Gastrocnemius medialis (tissue), 4 donors: ENCODE measurements around the gene ZNF654. TPM values are rescaled to one million over a fixed set of nuclear protein-coding genes. Genes with fewer than 3 reads are reported as not detected.

Source experiments
- ATAC-seq, 2 donors: fragments of 150-250 bp; one replicate each; pipeline ENCODE4 v1.9.1; 2016
- DNase-seq, 2 donors: peaks; one replicate each; pipeline ENCODE4 v3.0.0-alpha.2; 2019
- H3K27ac ChIP-seq, 4 donors: fragments of 200-600 bp; sonication (generic); 1 replicate in 1 of 4; 2 replicates in 3 of 4; pipeline ENCODE4 v1.5.1; 2016 to 2018; ENCODE audit warnings: mild to moderate bottlenecking in 2 of 4, moderate library complexity in 1 of 4
- H3K27me3 ChIP-seq, 3 donors: fragments of 200-600 bp; sonication (generic) in 2 of 3; 1 replicate in 1 of 3; 2 replicates in 2 of 3; pipeline versions ENCODE4 v1.5.1 to v1.6.0; 2016 to 2019; ENCODE audit warnings: mild to moderate bottlenecking in 1 of 3, moderate library complexity in 1 of 3
- H3K36me3 ChIP-seq, 2 donors: fragments of 200-600 bp; sonication (generic) in 1 of 2; one replicate each; pipeline ENCODE4 v1.5.1; 2017 to 2018
- H3K4me1 ChIP-seq, 2 donors: fragments of 200-600 bp; sonication (generic) in 1 of 2; one replicate each; pipeline ENCODE4 v1.5.1; 2016 to 2017; ENCODE audit warnings: mild to moderate bottlenecking in 2 of 2
- H3K4me3 ChIP-seq, 4 donors: fragments of 200-600 bp; sonication (generic) in 3 of 4; 1 replicate in 1 of 4; 2 replicates in 3 of 4; pipeline ENCODE4 v1.5.1; 2016 to 2019; ENCODE audit warnings: mild to moderate bottlenecking in 2 of 4
- H3K9me3 ChIP-seq, 3 donors: fragments of 200-600 bp; sonication (generic) in 2 of 3; 1 replicate in 1 of 3; 2 replicates in 2 of 3; pipeline ENCODE4 v1.5.1; 2016 to 2019
- POLR2A ChIP-seq, 2 donors: fragments of 450-650 bp; IDR thresholded peaks; one replicate each; pipeline ENCODE4 v1.6.1; 2017; ENCODE audit warnings: antibody characterized with exemption in 2 of 2, mild to moderate bottlenecking in 2 of 2, moderate library complexity in 2 of 2
- in situ Hi-C, 4 donors: fragments of 200-750 bp; cut with MboI; loops; one replicate each; pipeline versions ENCODE4 v1.15.0 to v1.8.0; 2017; ENCODE audit warnings: low sequenced_read_pairs in 4 of 4
- intact Hi-C: fragments of 100-400 bp; cut with DNase I; formaldehyde crosslinking; loops from one replicate; pipeline ENCODE4 v1.15.1; 2023; ENCODE audit warnings: low total_unique reads
- total RNA-seq, 4 donors: library from RNA; depleted of rRNA; stranded (reverse); fragments of >200 nt; gene quantifications; one replicate each; pipeline versions ENCODE4 v1.1.0 to v1.2.3, GENCODE V29; 2016
- TF ChIP-seq, protein P1 (sequence below), 5 experiments: fragments of 450-650 bp in 3 of 5; fragments of 200-600 bp in 2 of 5; sonication (generic) in 2 of 5; IDR thresholded peaks in 4 of 5; conservative IDR thresholded peaks in 1 of 5; 1 replicate in 4 of 5; 2 replicates in 1 of 5; pipeline ENCODE4 v1.5.1; 2016 to 2019; ENCODE audit warnings: antibody characterized with exemption in 5 of 5, mild to moderate bottlenecking in 3 of 5, moderate library complexity in 3 of 5

Gene ZNF654
- total RNA-seq, 4 donors from 2014 or later, result 7.8 to 12.5 (median 9.8) TPM

DNA sequence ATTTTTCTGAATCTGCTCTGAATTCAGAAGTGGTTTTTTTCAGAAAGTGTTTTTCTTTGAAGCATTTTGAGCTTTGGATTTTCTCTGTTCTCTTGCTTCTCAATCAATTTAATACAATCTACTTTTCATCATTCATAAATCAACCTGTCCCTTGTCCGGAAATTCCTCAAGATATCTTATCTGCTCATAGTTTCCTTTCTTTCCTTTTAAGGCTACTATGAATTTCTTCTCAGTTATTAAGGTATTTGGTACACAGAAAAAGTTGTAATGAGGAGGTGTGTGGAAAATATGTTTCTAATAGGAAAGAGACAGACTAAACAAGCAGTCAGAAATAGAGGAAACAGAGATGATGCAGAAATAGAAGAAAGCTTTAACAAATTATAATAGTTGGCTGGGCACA is 14.6 kb upstream of the ZNF654 start:
- in situ Hi-C loops, result no loop called here
- Histone ChIP-seq H3K27me3 (no peaks in the 10 kb centered on the region), H3K27ac (no peak overlapping the region), H3K9me3 (no peaks in the 10 kb centered on the region), H3K36me3 (no peaks in the 10 kb centered on the region), H3K4me3 (no peak overlapping the region), H3K4me1 (no peaks in the 10 kb centered on the region)
- intact Hi-C loops, result no loop called here
- TF ChIP-seq, protein P1, sequence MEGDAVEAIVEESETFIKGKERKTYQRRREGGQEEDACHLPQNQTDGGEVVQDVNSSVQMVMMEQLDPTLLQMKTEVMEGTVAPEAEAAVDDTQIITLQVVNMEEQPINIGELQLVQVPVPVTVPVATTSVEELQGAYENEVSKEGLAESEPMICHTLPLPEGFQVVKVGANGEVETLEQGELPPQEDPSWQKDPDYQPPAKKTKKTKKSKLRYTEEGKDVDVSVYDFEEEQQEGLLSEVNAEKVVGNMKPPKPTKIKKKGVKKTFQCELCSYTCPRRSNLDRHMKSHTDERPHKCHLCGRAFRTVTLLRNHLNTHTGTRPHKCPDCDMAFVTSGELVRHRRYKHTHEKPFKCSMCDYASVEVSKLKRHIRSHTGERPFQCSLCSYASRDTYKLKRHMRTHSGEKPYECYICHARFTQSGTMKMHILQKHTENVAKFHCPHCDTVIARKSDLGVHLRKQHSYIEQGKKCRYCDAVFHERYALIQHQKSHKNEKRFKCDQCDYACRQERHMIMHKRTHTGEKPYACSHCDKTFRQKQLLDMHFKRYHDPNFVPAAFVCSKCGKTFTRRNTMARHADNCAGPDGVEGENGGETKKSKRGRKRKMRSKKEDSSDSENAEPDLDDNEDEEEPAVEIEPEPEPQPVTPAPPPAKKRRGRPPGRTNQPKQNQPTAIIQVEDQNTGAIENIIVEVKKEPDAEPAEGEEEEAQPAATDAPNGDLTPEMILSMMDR (IDR thresholded peaks at IDR 0.05 in 4 of 5, conservative IDR thresholded peaks at IDR 0.05 in 1 of 5), result no peak
- TF ChIP-seq POLR2A (IDR thresholded peaks at IDR 0.05), result no peak
- ATAC-seq (no peak), DNase-seq (no peak)

DNA sequence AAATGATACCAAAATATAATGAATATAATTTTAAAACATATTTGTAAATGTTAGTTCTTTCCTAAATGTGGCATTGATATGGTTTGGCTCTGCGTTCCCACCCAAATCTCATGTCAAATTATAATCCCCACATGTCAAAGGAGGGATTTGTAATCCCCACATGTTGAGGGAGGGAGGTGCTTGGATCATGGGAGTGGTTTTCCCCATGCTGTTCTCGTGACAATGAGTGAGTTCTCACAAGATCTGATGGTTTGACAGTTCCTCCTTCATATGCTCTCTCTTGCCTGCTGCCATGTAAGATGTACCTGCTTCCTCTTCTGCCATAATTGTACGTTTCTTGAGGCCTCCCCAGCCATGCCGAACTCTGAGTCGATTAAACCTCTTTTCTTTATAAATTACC is 12.3 kb upstream of the ZNF654 start:
- no peaks in the 10 kb centered on the region for H3K27me3 ChIP-seq
- no peak overlapping the region for H3K27ac ChIP-seq
- H3K36me3 ChIP-seq, result no peaks in the 10 kb centered on the region
- H3K4me1 ChIP-seq, result no peaks in the 10 kb centered on the region
- ATAC-seq (no peak), DNase-seq (no peak)
- in situ Hi-C loops (no loop called here), intact Hi-C loops (no loop called here)
- TF ChIP-seq, protein P1 (IDR thresholded peaks at IDR 0.05 in 4 of 5, conservative IDR thresholded peaks at IDR 0.05 in 1 of 5), result no peak
- no peak for TF ChIP-seq POLR2A (IDR thresholded peaks at IDR 0.05)
- no peak overlapping the region for H3K4me3 ChIP-seq
- H3K9me3 ChIP-seq, result no peaks in the 10 kb centered on the region

DNA sequence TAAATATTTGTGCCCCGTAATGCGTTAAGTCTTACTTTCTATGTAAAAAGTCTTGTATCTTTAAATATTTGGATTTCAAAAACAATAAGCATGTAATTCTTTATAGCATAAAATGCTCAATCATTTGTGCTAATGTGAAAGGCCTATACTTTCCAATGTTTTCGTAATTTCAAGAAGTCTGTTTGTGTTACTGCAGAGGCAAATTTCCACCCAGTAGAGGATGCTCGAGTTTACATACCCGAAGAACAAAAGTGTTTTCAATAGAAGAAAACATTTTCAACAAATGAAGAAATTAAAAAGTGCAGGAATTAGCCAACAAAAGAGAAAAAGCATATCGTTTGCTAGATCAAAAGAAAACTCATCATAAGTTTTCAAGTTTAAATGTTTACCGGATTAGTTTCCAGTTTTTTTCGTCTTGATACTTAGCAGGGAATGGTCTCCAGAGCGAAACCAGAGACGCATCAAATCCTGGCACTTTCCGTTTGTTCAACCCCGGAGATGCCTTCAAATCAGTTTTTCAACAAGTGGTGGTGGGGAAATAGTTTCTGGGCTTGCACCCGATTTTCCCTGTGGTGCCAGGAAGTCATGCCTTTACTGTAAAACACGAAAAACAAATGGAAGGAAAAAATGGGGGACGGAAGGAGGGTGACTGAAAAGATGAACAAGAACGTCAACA is 1.3 kb upstream of the ZNF654 start:
- no peaks in the 10 kb centered on the region for H3K9me3 ChIP-seq
- no peak for DNase-seq
- in situ Hi-C loops (loop anchor here in 2 of 4 donors (10.0 to 25.0 kb wide), 2 partner anchors 87 to 1070 kb away; partner anchors contain the start of genes C3orf38 (in 1 of the 2) and VGLL3 (in 1 of the 2)), intact Hi-C loops (loop anchor here (2.0 to 5.0 kb wide), 2 partner anchors 55 to 830 kb away; partner anchors contain the start of gene CHMP2B)
- peak overlapping the region; percentile 94 to 99 (median 98) for H3K27ac ChIP-seq
- TF ChIP-seq, protein P1 (IDR thresholded peaks at IDR 0.05 in 4 of 5, conservative IDR thresholded peaks at IDR 0.05 in 1 of 5), result no peak
- no peak for TF ChIP-seq POLR2A (IDR thresholded peaks at IDR 0.05)
- H3K36me3 ChIP-seq, result peaks cover 0 to 22% of the 10 kb centered on the region in 2 donors
- peaks cover 38 to 47% of the 10 kb centered on the region in 2 donors for H3K4me1 ChIP-seq
- no peak for ATAC-seq
- H3K27me3 ChIP-seq, result no peaks in the 10 kb centered on the region
- H3K4me3 ChIP-seq, result peak overlapping the region; percentile 81 to 98 (median 94)

DNA sequence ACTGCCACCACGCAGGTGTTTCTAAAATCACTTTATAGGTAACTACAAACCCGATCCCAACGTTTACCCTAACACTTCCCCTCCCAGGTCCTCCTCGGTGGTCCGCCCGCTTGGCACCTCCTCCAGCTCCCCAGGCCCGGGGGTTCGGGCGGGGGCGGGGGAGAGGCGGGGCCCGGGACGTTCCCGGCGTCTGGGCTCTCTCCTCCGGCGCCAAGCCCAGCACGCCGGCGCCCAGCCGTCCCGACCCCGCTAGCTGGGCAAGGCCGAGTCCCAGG is 812 bp upstream of the ZNF654 start:
- Histone ChIP-seq H3K27ac (peak overlapping the region; percentile 94 to 99 (median 98)), H3K9me3 (no peaks in the 10 kb centered on the region), H3K4me1 (peaks cover 43 to 47% of the 10 kb centered on the region in 2 donors), H3K27me3 (no peaks in the 10 kb centered on the region), H3K4me3 (peak overlapping the region; percentile 81 to 98 (median 94)), H3K36me3 (peaks cover 0 to 22% of the 10 kb centered on the region in 2 donors)
- DNase-seq (no peak), ATAC-seq (peak in 1 of 2 donors; percentile 22)
- in situ Hi-C loops, result loop anchor here in 2 of 4 donors (10.0 to 25.0 kb wide), 2 partner anchors 87 to 1071 kb away; partner anchors contain the start of genes C3orf38 (in 1 of the 2) and VGLL3 (in 1 of the 2)
- TF ChIP-seq, protein P1 (IDR thresholded peaks at IDR 0.05 in 4 of 5, conservative IDR thresholded peaks at IDR 0.05 in 1 of 5), result no peak
- TF ChIP-seq POLR2A (IDR thresholded peaks at IDR 0.05), result no peak
- intact Hi-C loops, result loop anchor here (2.0 to 5.0 kb wide), 2 partner anchors 55 to 831 kb away; partner anchors contain the start of gene CHMP2B
